GM12864 (cell line): ENCODE measurements around the gene KIAA0825.
A peak's percentile ranks its signal among the peaks of the same experiment; 100 is the strongest.
"Not testable (repeated sequence)": the region's sequence is repeated elsewhere in the genome, so short reads cannot be mapped to it uniquely, and the experiment has no call there.

ENCODE experiments used
- DNase-seq: peaks from one replicate; pipeline ENCODE4 v3.0.0-alpha.2; 2011; ENCODE audit warnings: low read depth
- H3K4me3 ChIP-seq: 2 replicates; pipeline ENCODE4 v1.5.1; 2011; ENCODE audit warnings: mild to moderate bottlenecking, low read depth, low read length, control low read depth
- CTCF ChIP-seq: IDR thresholded peaks from 2 replicates; pipeline ENCODE4 v1.5.1; 2011; ENCODE audit warnings: low read depth, mild to moderate bottlenecking, moderate library complexity, low read length, control low read depth, inconsistent platforms; ENCODE audit errors: missing control alignments

Gene KIAA0825

GRCh38 chr5:94595281-94595840, 23.0 kb downstream of the KIAA0825 start:
- no peak overlapping the region for H3K4me3 ChIP-seq
- DNase-seq: no peak
- no peak for TF ChIP-seq CTCF

GRCh38 chr5:94577466-94578245, 40.7 kb downstream of the KIAA0825 start:
- TF ChIP-seq CTCF: no peak
- DNase-seq: peak; percentile 25
- no peak overlapping the region for H3K4me3 ChIP-seq

GRCh38 chr5:94575196-94575595, 43.2 kb downstream of the KIAA0825 start:
- H3K4me3 ChIP-seq: no peak overlapping the region
- DNase-seq: no peak
- TF ChIP-seq CTCF: no peak

- H3K4me3 ChIP-seq, DNase-seq: not testable (repeated sequence)
Observed at GRCh38 chr5:94573349-94573748, 45.1 kb downstream of the KIAA0825 start.

GRCh38 chr5:94571415-94571814, 47.0 kb downstream of the KIAA0825 start:
- DNase-seq: no peak
- TF ChIP-seq CTCF: no peak
- H3K4me3 ChIP-seq: no peak overlapping the region

- no peak overlapping the region for H3K4me3 ChIP-seq
- TF ChIP-seq CTCF: no peak
- DNase-seq: no peak
Observed at GRCh38 chr5:94564812-94565211, 53.6 kb downstream of the KIAA0825 start.

GRCh38 chr5:94562327-94562971, 56.0 kb downstream of the KIAA0825 start:
- H3K4me3 ChIP-seq: no peak overlapping the region
- no peak for TF ChIP-seq CTCF
- no peak for DNase-seq
